Measurements from ENCODE around the gene FOXA1.

The FOXA1 gene

DNA sequence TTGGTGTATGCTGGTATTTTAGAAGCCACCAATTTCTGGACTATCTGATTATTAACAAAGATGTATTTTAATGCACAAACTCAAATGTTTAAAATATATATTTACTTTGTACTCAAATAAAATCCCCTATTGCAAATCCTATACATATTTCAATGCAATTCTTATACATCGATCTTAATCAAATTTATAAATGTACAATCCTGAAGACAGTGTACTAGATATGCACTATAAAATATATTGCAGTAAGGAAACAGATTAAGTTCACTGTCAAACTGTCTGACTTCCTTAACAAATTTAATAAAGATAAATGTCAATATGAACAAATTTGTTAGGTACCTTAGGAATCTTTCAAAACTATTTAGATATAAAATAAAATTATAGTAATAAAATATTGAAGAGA, 43.9 kb downstream of the FOXA1 start:
- no peak for FAIRE-seq

DNA sequence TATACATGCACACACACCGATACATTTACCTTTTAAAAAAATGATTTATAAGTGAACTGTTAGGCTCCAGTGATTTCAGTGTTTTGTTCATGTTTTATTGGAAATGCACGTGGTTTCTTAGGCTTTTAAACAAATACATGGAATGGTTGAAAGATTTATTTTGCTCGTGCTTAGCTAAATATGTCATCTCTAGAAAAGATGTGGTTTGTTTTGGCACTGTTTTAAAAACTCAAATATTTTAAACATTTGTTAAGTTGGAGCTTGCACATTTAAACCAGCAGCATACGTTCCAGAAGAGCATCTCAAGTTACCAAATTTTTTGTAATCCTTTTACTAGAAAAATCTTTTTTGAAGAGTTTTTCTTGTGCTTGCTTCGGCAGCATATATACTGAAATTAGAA, 44.5 kb downstream of the FOXA1 start:
- no peak for FAIRE-seq

DNA sequence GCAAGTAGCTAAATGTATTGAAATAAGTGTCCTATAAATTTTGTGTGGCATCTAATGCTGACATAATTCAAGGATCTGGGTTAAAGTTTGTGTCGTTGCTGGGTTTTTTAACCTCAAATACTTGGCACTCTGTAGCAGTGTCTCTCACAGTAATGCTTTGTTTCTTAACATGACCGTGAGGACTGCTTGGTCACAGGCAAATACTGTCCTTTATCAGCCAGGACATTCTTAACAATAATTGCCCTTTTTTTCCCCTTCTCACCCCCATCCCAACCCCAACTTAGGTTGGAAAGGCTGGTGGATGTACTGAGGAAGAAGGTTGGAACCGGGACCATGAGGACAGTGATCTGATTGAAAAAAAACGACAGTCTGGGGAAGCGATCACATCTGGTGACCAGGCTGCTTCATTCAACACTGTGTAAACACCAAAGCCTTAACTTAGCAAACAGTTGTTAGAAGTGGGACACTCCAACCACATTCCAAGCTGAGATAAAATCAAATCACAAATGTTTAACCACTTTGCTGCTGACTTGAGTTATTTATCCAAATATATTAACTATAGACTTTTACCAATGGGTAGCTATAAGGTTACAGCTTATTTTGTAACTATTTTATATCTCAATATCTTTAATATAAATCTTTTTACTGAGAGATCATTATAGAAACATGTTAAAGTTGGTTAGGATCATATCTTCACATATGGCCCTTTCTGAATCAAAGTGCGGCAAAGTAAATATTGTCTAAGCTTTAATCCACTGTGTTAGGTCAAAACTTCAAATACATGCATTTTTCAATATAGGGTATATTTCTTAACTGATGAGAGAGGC, 48.2 kb downstream of the FOXA1 start:
- FAIRE-seq: no peak

DNA sequence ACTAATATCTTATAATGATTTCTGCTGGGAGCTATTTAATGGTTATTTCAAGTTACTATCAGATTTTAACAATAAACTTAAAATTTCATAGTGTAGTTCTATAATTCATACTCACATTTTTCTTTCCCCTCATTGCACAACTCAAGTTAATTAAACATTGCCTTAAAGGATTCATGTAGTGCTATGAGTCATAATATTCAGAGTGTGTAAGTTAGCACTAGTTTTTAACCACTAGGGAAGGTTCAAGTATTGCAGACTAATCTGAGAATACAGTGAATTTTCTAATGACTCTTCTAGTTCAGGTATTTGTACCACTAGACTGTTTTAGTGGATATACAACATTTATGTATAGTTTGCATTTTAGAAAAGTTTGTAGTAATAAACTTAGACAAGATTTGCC, 49.9 kb downstream of the FOXA1 start:
- peak; percentile 56 for FAIRE-seq

DNA sequence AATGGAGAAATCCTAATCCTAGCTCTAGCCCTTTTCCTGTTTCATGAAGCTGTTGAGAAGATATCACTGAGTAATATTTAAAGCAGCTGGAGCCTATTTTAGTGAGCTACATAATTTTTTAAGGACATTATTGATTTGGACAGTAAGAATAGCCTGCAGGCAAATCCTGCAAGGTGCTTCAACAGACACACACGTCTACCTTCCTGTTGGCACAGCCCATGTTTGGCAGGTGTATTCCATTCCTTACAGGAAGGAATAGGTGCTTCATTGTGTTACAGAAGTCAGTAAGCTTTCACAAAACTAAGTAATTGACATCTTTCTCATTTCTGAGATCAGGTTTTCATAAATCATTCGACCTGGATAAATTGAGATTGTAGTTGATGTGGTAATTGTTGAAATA, 50.6 kb downstream of the FOXA1 start:
- FAIRE-seq: no peak

DNA sequence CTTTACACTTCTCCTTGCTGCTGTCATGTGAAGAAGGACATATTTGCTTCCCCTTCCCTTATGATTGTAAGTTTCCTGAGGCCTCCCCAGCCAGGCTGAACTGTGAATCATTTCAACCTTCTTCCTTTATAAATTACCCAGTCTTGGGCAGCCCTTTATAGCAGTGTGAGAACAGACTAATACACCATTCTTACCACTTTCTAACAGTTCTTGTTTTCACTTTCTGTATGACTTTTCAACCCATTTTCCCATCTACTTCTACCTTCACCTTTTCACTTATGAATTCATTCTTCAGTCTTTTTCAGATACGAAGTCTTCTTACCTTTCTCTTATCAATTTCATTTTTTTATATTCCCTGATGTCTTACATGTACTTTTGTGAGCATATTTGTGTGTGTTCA, 55.1 kb downstream of the FOXA1 start:
- no peak for FAIRE-seq
